Liver (tissue), 9 donors: ENCODE measurements around the gene THOC5. TPM values are rescaled to one million over a fixed set of nuclear protein-coding genes. Genes with fewer than 3 reads are reported as not detected.
"Not testable (repeated sequence)": the region's sequence is repeated elsewhere in the genome, so short reads cannot be mapped to it uniquely, and the experiment has no call there.

ENCODE experiments used
- DNase-seq: peaks from one replicate; pipeline ENCODE4 v3.0.0-alpha.2; 2017; ENCODE audit warnings: low spot score
- H3K27ac ChIP-seq, 2 donors: one replicate each; pipeline ENCODE4 v1.7.0; 2013; ENCODE audit warnings: inconsistent platforms in 2 of 2, low read length in 2 of 2, control low read depth in 1 of 2, low read depth in 1 of 2, mild to moderate bottlenecking in 1 of 2
- H3K27me3 ChIP-seq, 4 donors: one replicate each; pipeline versions ENCODE4 v1.6.1 to v1.7.0; 2013; ENCODE audit warnings: low read length in 3 of 4, inconsistent platforms in 1 of 4, mild to moderate bottlenecking in 1 of 4, moderate library complexity in 1 of 4; ENCODE audit not compliant: control insufficient read depth in 4 of 4, insufficient read depth in 4 of 4
- H3K36me3 ChIP-seq, 4 donors: one replicate each; pipeline versions ENCODE4 v1.6.1 to v1.7.0; 2013; ENCODE audit warnings: low read length in 3 of 4, mild to moderate bottlenecking in 3 of 4, low read depth in 1 of 4, moderate library complexity in 1 of 4; ENCODE audit not compliant: control insufficient read depth in 4 of 4, insufficient read depth in 3 of 4
- H3K4me1 ChIP-seq, 4 donors: one replicate each; pipeline versions ENCODE4 v1.6.1 to v1.7.0; 2013; ENCODE audit warnings: low read length in 3 of 4, mild to moderate bottlenecking in 3 of 4, moderate library complexity in 1 of 4; ENCODE audit not compliant: control insufficient read depth in 4 of 4, insufficient read depth in 4 of 4
- H3K4me3 ChIP-seq, 3 donors: one replicate each; pipeline versions ENCODE4 v1.6.1 to v1.7.0; 2013; ENCODE audit warnings: low read length in 3 of 3, control low read depth in 1 of 3, low read depth in 1 of 3, mild to moderate bottlenecking in 1 of 3
- H3K9ac ChIP-seq, 2 donors: one replicate each; pipeline ENCODE4 v1.7.0; 2013; ENCODE audit warnings: low read length in 2 of 2, mild to moderate bottlenecking in 2 of 2, moderate library complexity in 2 of 2, control low read depth in 1 of 2, low read depth in 1 of 2
- H3K9me3 ChIP-seq, 4 donors: one replicate each; pipeline versions ENCODE4 v1.6.1 to v1.7.0; 2013; ENCODE audit warnings: low read length in 3 of 4; ENCODE audit not compliant: control insufficient read depth in 4 of 4
- EGR1 ChIP-seq, 2 donors: IDR thresholded peaks; 2 replicates each; pipeline ENCODE4 v1.6.1; 2016 to 2018; ENCODE audit warnings: antibody characterized with exemption in 2 of 2, low read depth in 2 of 2
- FOXA2 ChIP-seq: IDR thresholded peaks from 2 replicates; pipeline ENCODE4 v1.6.1; 2016; ENCODE audit warnings: antibody characterized with exemption
- GABPA ChIP-seq, 2 donors: IDR thresholded peaks in 1 of 2; conservative IDR thresholded peaks in 1 of 2; 2 replicates each; pipeline ENCODE4 v1.6.1; 2016; ENCODE audit warnings: antibody characterized with exemption in 2 of 2, mild to moderate bottlenecking in 1 of 2, moderate library complexity in 1 of 2
- HNF4A ChIP-seq, 2 donors: conservative IDR thresholded peaks; 2 replicates each; pipeline ENCODE4 v1.6.1; 2016; ENCODE audit warnings: antibody characterized with exemption in 2 of 2, mild to moderate bottlenecking in 2 of 2
- HNF4G ChIP-seq: IDR thresholded peaks from 2 replicates; pipeline ENCODE4 v1.6.1; 2016; ENCODE audit warnings: antibody characterized with exemption
- JUND ChIP-seq, 2 donors: IDR thresholded peaks; 2 replicates each; pipeline ENCODE4 v1.6.1; 2016; ENCODE audit warnings: antibody characterized with exemption in 2 of 2
- NR2F2 ChIP-seq: IDR thresholded peaks from 2 replicates; pipeline ENCODE4 v1.6.1; 2016; ENCODE audit warnings: antibody characterized with exemption
- RAD21 ChIP-seq, 2 donors: IDR thresholded peaks; 2 replicates each; pipeline ENCODE4 v1.6.1; 2016; ENCODE audit warnings: antibody characterized with exemption in 2 of 2, mild to moderate bottlenecking in 2 of 2
- REST ChIP-seq: IDR thresholded peaks from 2 replicates; pipeline ENCODE4 v1.6.1; 2016; ENCODE audit warnings: antibody characterized with exemption, mild to moderate bottlenecking
- SP1 ChIP-seq: IDR thresholded peaks from 2 replicates; pipeline ENCODE4 v1.6.1; 2018; ENCODE audit warnings: antibody characterized with exemption, mild to moderate bottlenecking
- YY1 ChIP-seq: IDR thresholded peaks from 2 replicates; pipeline ENCODE4 v1.6.1; 2016; ENCODE audit warnings: antibody characterized with exemption, mild to moderate bottlenecking
- ZBTB33 ChIP-seq: IDR thresholded peaks from 2 replicates; pipeline ENCODE4 v1.6.1; 2016; ENCODE audit warnings: antibody characterized with exemption
- WGBS: extraction: QIAGEN DNeasy Blood & Tissue Kit; methylation state at CpG from one replicate; pipeline ENCODE4 v1.1.7; 2013; 5-methylcytosine and 5-hydroxymethylcytosine counted together
- polyA plus RNA-seq, 2 donors: library from polyadenylated mRNA; stranded (reverse) in 1 of 2; unstranded in 1 of 2; fragments of 200-250 nt in 1 of 2; fragments of >200 nt in 1 of 2; fragmentation: Nextera tagmentation in 1 of 2; extraction: Ambion mirVana in 1 of 2; gene quantifications; one replicate each; pipeline versions ENCODE4 v1.2.1 to v1.2.3, GENCODE V29; 2013 to 2015
- total RNA-seq, 2 donors: library from RNA; depleted of rRNA; stranded (reverse); fragments of >200 nt; gene quantifications; one replicate each; pipeline ENCODE4 v1.2.3, GENCODE V29; 2014
- TF ChIP-seq, protein P1 (sequence below): IDR thresholded peaks from 2 replicates; pipeline ENCODE4 v1.6.1; 2016; ENCODE audit warnings: antibody characterized with exemption
- TF ChIP-seq, protein P2 (sequence below): IDR thresholded peaks from 2 replicates; pipeline ENCODE4 v1.6.1; 2016; ENCODE audit warnings: antibody characterized with exemption
- TF ChIP-seq, protein P3 (sequence below): fragments of 150-350 bp; IDR thresholded peaks from 2 replicates; pipeline ENCODE4 v1.5.1; 2017; ENCODE audit warnings: improper control_type of control experiment, low read depth, low read length; ENCODE audit not compliant: missing input control
- donor health status: healthy.
- donor health status: healthy.
- donor health status: healthy.
- donor health status: healthy.
- donor health status: healthy.

Gene THOC5
- total and polyA plus RNA-seq, 4 donors, result 7.4 to 25.1 (median 14.5) TPM

- no peak overlapping the region for H3K4me3 ChIP-seq
- H3K9me3 ChIP-seq, result no peaks in the 10 kb centered on the region
- no peak for DNase-seq
- H3K27ac ChIP-seq, result no peak overlapping the region
- TF ChIP-seq HNF4A (conservative IDR thresholded peaks at IDR 0.05), result no peak
- TF ChIP-seq, protein P1, sequence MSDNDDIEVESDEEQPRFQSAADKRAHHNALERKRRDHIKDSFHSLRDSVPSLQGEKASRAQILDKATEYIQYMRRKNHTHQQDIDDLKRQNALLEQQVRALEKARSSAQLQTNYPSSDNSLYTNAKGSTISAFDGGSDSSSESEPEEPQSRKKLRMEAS, result no peak
- peaks cover 3 to 13% (median 11%) of the 10 kb centered on the region in 4 donors for H3K4me1 ChIP-seq
- H3K9ac ChIP-seq, result no peak overlapping the region
- 97% methylated on average over 4 of the region's 4 CpGs for WGBS
- no peaks in the 10 kb centered on the region for H3K27me3 ChIP-seq
- H3K36me3 ChIP-seq, result peaks cover 6 to 11% (median 11%) of the 10 kb centered on the region in 4 donors
These were observed 3.6 kb downstream of the THOC5 start for GRCh38 chr22:29550005-29550404.

DNA sequence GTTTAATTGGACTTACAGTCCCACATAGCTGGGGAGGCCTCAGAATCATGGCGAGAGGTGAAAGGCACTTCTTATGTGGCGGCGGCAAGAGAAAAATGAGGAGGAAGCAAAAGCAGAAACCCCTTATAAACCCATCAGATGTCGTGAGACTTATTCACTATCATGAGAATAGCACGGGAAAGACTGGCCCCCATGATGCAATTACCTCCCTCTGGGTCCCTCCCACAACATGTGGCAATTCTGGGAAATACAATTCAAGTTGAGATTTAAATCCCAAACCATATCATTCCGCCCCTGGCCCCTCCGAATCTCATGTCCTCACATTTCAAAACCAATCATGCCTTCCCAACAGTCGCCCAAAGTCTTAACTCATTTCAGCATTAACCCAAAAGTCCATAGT, 8.5 kb downstream of the THOC5 start:
- not testable (repeated sequence) for H3K27me3 ChIP-seq, H3K27ac ChIP-seq, H3K4me1 ChIP-seq, H3K9ac ChIP-seq, H3K9me3 ChIP-seq, H3K4me3 ChIP-seq, DNase-seq
- peaks cover 10 to 41% (median 29%) of the 10 kb centered on the region in 4 donors for H3K36me3 ChIP-seq
- WGBS, result 89% methylated on average over 8 of the region's 8 CpGs

DNA sequence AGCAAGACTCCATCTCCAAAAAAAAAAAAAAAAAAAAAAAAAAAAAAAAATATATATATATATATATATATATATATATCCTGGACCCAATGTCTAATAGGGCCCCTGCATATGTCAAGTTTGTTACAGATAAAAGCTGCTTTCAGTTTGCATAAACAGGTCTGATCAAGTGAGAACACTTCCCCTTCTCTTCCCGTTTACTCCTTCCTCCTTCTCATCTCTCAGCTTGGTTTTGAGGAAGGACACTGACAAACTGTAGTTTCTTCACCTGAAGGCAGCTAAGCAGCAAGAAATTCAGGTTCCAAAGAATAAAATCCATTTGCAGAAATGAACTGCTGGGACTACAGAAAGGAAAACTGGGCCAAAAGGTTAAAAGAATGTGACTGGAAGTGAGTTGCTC, 11.7 kb downstream of the THOC5 start:
- no peak overlapping the region for H3K4me3 ChIP-seq
- H3K36me3 ChIP-seq, result peaks cover 13 to 47% (median 35%) of the 10 kb centered on the region in 4 donors
- 83% methylated on average over 1 of the region's 1 CpG for WGBS
- TF ChIP-seq, protein P2, sequence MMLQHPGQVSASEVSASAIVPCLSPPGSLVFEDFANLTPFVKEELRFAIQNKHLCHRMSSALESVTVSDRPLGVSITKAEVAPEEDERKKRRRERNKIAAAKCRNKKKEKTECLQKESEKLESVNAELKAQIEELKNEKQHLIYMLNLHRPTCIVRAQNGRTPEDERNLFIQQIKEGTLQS, result no peak
- TF ChIP-seq EGR1 (IDR thresholded peaks at IDR 0.05; ENCODE audit: low read depth in 2 of 2) (no peak), GABPA (IDR thresholded peaks at IDR 0.05 in 1 of 2, conservative IDR thresholded peaks at IDR 0.05 in 1 of 2) (no peak), FOXA2 (no peak), ZBTB33 (no peak), JUND (IDR thresholded peaks at IDR 0.05) (no peak), HNF4A (conservative IDR thresholded peaks at IDR 0.05) (no peak), RAD21 (IDR thresholded peaks at IDR 0.05) (no peak), HNF4G (no peak), NR2F2 (no peak), YY1 (no peak), SP1 (no peak), REST (no peak)
- TF ChIP-seq, protein P3, sequence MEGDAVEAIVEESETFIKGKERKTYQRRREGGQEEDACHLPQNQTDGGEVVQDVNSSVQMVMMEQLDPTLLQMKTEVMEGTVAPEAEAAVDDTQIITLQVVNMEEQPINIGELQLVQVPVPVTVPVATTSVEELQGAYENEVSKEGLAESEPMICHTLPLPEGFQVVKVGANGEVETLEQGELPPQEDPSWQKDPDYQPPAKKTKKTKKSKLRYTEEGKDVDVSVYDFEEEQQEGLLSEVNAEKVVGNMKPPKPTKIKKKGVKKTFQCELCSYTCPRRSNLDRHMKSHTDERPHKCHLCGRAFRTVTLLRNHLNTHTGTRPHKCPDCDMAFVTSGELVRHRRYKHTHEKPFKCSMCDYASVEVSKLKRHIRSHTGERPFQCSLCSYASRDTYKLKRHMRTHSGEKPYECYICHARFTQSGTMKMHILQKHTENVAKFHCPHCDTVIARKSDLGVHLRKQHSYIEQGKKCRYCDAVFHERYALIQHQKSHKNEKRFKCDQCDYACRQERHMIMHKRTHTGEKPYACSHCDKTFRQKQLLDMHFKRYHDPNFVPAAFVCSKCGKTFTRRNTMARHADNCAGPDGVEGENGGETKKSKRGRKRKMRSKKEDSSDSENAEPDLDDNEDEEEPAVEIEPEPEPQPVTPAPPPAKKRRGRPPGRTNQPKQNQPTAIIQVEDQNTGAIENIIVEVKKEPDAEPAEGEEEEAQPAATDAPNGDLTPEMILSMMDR, result no peak
- TF ChIP-seq, protein P1, result no peak
- no peak for DNase-seq
- no peaks in the 10 kb centered on the region for H3K27me3 ChIP-seq
- H3K4me1 ChIP-seq, result no peaks in the 10 kb centered on the region
- H3K27ac ChIP-seq, result no peak overlapping the region
- no peaks in the 10 kb centered on the region for H3K9me3 ChIP-seq
- H3K9ac ChIP-seq, result no peak overlapping the region
